ENCODE measurements around the gene CPNE9.
A peak's percentile ranks its signal among the peaks of the same experiment; 100 is the strongest.

CPNE9 gene, protein sequence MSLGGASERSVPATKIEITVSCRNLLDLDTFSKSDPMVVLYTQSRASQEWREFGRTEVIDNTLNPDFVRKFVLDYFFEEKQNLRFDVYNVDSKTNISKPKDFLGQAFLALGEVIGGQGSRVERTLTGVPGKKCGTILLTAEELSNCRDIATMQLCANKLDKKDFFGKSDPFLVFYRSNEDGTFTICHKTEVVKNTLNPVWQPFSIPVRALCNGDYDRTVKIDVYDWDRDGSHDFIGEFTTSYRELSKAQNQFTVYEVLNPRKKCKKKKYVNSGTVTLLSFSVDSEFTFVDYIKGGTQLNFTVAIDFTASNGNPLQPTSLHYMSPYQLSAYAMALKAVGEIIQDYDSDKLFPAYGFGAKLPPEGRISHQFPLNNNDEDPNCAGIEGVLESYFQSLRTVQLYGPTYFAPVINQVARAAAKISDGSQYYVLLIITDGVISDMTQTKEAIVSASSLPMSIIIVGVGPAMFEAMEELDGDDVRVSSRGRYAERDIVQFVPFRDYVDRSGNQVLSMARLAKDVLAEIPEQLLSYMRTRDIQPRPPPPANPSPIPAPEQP

DNA sequence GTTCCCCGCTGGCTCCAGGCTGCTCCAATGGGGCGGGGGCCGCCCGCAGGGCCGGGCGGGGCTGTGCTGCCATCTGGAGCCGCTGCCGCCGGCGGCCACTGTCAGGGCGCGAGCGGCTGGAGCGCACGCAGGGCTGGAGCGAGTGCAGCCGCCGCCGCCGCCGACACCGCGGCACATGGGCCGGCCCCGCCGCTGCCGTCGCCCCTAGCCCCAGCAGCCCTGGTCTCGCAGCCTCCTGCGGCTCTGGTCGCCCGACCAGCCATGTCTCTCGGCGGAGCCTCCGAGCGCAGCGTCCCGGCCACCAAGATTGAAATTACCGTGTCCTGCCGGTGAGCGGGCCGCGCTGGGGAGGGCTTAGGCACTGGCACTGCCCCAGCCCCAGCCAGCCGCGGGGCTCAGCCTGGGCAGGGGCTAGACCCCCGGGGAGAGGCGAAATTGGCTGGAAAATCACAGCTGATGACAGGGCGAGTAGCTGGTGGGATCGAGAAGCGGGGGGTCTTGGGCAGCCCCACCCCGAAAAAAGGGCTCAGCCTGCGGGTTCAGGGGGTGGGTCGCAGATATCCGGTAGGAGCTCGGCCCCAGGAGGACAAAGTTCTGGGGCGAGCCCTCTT, at the start of gene CPNE9:
TSS of gene CPNE9 (plus strand) at position 98 of the 611 bp plus-strand sequence. CDS start at position 262, 164 bp downstream.
- DNase-seq (ENCODE audit: low spot score): peak; percentile 73

DNA sequence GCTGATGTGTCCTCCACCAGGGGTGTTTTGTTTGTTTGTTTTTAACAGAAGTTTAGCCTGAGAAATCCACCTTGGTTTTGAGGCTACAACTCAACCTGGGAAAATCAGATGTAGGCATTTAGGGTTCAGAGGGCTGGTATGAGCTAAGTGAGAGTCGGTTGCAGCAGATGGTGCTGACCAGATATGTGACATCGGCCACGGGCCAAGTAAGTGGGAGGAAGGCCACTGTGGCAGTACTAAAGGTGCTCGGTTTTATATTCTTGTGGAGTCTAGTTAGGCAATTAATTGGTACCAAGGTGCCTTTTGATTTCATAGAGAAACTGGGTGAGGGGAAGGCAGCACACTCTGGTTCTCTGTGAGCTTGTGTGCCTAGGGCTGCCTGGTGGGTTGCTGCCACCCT, 43.8 kb upstream of the CPNE9 start:
- DNase-seq (ENCODE audit: low spot score): no peak

DNA sequence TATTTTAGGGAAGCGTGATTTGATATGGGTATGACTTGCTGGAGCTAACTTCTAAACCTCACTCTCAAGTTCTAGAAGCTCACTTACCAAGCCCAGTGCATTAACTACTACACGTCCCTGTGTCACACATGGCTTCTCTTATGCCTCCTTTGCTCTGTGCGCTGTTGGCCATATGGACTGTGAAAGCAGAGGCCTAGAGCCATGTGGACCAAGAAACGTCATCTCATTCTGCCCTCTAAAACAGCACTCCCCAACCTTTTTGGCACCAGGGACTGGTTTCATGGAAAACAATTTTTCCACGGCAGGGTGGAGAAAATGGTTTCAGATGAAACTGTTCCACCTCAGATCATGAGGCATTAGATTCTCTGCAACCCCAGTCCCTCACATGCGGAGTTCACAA, 42.7 kb upstream of the CPNE9 start:
- no peak for DNase-seq (ENCODE audit: low spot score)

DNA sequence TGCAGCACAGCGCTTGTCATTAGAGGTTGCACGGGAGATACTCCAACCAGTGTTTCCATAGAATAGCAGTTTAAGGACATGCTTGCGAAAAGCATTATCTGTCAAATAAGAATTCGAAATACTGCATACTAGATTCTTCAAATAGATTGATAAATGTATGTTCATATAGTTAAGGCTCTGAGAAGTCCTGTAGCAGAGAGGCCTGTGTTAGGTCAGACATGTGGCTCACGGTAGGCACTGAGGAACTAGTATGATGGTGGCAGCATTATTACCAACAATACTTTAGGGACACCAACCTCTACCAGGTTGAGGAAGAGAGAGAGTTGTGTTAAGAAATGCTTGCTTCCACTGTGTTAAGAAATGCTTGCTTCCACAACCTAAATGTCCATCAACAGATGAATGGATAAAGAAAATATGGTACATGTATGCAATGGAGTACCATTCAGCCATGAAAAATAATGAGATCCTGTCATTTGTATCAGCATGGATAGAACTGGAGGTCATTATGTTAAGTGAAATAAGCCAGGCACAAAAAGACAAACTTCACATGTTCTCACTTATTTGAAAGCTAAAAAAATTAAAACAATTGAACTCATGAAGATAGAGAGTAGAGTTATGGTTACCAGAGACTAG, 39.4 kb upstream of the CPNE9 start:
- DNase-seq (ENCODE audit: low spot score): no peak

DNA sequence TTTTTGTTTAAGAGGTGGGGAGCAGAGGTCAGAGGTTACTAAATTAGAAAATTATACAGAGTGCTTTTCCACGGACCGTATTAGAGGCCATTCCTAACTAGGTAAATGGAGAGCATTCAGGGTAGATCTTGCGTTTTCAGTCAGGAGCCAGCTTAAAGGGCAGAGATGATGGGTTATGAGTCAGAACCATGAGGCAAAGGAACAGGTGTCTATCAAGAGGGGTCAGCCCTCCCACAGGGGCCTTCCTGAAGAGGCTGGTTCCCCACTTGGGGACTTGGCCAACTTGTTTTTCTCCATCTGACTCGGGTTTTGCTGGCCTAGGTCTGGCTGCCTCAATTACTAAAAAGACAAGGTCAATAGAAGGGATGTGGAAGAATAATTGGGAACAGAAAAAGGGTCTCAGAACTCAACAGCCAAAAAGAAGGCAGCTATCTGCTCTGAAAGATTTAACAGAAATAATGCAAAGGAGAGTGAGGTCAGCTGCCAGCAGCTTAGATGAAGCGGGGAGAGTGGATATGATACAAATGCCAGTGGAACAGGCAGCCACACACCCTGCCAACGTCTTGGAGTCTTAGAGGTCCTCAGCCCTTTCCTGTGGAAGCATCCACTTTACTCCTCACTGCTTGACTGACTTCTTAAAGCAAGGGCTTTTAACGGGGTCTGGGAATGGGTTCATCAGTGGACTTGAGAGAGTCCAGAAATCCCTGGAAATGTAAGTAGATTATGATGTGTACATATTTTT, 36.8 kb upstream of the CPNE9 start:
- DNase-seq (ENCODE audit: low spot score): no peak

DNA sequence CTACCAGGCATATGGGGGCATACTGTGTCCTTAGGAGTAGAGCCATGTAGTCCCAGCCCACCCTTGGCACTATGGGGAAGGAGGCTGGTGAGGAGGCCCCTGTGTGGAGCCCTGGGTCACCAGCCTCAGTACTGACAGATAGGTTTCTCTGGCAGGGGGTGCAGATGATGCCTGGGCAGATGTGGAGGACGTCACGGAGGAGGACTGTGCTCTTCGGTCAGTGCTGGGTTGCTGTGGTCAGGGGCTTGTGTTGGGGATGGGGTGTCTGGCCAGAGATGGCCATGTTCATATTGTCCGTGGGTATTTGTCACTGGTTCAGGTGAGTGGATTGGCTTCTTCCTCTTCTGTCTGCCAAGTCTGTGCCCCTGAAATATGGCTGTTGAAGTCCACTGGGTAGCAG, 34.4 kb upstream of the CPNE9 start:
- DNase-seq (ENCODE audit: low spot score): no peak

DNA sequence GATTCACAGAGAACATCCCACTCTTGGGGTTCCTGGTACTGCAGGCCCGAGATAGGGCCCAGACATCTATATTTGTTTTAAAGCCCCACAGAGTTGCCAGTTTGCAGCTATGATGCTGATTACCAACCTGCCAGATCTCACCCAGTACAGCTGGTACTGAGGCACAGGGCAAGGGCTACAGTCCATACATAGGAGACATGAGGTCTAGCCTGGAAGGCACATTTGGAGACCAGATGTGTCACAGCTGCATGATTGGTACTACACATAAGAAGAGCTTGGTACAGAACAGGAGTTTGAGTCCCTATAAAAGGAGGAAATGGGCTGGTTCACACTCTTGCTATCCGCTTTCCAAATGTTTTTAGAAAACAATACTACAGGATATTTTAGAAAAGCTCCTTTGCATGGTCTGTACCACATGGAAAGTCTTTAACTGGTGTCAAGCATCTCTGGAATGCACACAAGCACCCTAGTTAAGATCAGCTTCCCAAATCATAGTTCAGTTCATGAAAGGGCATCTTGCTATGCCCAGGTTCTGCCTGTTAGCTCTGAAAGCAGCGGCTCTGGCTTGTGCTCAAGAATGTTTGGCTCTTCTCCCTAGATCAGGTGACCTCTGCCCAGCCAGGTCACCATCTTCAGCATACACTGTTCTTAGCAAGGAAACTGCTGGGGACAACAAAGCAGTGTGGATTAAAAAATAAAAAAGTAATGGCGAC, 33.8 kb upstream of the CPNE9 start:
- DNase-seq (ENCODE audit: low spot score): no peak

DNA sequence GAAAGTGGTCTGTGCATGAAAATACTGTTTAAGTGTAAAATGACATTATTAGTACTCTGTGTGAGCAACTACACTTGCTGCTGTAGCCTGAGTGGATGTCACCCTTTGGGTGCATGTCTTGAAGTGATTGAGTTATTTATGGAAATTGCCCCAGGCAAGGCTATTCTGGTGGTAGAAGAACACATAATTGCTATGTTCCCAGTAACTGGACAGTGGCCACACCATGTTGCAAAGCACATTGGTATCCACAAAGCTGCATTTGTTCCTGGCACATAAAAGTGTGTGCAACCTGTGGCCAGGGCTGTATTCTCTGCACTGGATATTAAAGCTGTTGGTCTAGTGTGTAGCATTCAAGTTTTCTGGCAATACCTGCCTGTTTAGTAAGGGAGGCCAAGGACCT, 30.6 kb upstream of the CPNE9 start:
- DNase-seq (ENCODE audit: low spot score): no peak

DNA sequence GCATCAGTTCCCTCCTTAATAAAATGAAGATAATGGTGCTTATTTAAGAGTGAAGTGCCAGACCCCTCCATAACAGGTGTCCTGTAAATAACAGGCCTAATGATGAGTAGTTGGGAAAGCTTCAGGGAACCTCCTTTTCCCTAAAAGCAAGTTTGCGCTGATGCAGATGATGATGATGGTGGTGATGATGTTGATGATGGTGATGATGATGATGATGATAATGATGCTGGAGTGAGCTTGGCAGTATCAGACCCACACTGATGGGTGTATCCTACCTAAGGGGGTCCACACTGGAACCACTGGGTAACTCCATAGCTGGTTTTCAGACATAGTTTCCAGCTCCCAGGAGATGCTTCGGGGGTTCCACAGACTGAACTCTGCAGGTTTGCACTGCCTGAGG, 29.9 kb upstream of the CPNE9 start:
- no peak for DNase-seq (ENCODE audit: low spot score)

DNA sequence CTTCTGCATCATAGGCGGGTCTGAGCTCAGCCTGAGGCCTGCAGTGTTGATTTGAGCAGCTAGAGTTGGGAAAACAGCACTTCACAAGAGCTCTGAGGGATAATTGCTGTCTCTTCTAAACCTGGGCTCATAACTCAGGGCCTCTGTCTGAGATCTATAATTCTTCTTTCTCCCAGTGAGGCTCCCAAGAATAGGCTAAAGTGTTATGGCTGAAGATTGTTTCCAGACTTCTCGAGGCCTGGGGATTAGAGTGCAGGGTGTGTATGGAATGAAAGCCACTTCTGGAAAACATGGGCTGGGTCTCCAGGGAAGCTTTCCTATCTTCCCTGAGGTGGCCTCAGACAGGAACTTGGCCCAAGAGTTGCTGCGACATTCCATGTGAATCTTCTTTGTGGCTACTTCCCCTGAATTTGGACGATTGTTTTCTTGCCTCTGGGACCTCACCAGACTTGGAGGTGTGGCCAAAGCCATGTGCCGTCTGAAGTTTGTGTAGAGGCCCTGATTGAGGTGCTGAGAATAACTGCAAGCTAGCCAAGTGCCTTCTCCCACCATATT, 27.8 kb upstream of the CPNE9 start:
- DNase-seq (ENCODE audit: low spot score): no peak

DNA sequence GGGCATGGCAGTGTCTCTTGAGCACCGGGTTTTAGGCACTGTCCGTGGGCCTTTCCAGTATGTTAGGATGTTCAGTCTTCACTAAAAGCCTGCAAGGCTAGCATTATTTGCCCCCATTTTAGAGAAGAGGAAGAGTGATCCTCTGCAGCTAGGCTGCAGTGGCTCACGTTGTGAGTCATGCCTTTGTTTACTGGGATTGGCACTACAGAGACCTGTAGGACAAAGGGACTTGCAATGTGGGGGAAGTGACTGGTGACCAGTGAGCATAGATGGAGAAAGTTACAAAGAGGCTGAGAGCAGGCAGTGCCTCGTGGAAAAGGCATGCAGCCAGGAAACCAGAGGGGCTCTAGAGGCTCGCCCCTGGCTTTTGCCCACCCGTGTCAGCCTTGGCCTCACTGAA, 26.8 kb upstream of the CPNE9 start:
- no peak for DNase-seq (ENCODE audit: low spot score)

DNA sequence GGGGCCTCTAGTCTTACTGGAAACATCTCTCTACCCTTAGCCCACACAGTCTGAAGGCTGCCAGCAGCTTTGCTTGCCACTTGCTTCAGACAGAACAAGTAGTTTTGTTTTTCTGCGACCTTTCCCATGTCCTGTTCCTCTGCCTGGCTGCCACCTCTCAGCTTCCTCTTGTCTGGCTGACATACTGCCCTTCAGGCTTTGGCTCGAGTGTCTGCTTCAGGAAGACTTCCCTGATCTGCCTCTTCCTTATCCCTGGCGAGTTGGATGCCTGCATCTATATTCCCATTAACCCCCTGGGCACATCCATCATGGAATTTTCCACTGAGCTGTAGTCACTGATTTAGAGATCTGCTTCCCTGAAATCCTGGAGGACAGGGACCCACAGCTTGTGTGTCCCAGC, 25.1 kb upstream of the CPNE9 start:
- DNase-seq (ENCODE audit: low spot score): no peak

DNA sequence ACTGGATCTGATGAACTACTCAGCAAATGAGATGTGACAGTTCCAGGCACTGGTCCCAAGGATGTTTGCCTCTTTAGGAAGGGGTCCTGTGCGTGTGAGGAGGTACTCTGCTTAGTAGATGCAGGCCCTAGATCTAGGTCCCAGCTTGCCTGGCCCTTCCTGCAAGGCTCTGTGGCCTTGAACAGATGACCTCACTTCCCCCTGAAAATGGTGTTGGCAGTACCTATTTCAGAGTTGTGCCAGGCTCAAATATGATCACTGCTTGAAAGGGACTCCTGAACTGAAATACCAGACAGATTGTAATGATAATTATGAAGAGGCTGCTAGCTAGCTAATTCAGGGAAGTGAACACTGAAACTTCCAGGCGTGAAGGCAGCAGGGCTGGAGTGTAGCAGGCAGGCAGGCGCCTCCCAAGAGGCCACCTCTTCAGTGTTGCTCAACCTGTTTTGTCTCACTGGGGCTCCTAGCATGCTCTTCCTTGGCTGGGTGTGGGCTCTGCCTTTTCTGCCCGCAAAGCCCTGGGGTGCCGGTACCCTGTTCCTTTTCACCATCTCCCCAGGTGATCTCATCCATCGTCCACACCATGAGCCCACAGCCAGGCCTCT, 24.1 kb upstream of the CPNE9 start:
- no peak for DNase-seq (ENCODE audit: low spot score)

DNA sequence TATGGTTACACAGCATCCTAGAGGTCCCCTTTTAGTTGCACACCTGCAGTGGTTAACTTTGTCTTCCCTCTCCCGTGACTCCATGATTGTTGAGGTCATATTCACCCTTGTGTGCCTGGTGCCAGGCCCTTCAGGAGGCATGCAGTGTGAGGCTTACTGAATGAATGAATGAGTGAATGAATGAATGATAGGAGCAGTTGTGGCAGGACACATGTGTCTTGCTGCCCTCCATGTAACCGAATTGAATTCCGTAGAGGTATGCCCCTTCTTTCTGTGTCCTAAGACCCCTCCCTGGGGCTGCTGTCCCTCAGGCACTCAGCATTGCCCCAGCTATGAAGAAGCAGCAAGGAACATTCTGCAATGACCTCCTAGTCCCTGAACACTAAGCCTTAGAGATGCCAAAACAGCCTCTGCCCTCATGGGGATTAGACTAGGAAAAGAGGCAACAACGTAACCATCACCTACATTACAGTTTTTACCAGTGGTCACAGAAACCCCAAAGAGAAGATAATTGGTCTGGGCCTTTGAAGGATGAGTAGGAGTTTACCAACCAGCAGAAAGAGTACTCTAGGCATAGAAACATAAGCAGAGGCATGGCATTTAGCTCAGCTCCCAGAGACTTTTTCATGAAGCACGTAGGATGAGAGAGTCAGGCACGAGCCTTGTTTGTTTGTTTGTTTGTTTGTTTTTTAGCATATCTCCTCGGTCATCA, 22.5 kb upstream of the CPNE9 start:
- no peak for DNase-seq (ENCODE audit: low spot score)

DNA sequence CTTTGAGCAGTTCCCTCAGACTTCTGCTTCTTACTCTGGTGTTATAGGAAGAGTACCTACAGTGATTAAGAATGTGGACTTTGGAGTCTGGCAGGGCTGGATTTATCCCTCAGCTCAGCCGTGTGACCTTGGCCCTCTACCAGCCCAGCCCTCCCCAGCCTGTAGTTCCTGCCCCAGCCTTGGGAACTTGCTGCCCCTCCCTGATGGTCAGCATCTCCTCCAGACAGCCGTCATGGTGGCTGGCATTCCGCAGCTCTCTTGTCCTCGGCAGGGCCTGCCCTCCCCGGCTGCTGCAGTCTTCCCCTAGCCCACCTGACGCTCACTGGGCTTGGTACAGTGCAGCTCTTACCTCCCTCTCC, 21.9 kb upstream of the CPNE9 start:
- DNase-seq (ENCODE audit: low spot score): no peak

DNA sequence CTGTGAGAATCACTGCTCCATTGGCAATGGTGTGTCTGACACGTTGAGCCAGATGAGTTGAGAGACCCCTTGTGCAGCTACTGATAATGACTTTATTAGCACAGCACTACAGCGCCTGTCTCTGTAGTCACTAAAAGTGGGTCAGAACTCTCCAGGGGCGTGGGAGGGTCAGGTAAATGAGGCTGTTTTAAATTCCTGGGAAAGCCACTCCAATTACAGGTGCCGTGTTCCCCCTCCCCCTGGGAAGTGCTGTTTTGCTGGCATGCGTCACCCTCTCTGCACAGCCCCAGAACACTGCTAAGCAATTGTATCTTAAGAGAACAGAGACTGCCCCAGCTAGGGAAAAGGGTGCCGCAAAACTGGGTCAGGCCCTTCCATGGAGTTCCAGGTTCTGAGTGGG, 21.5 kb upstream of the CPNE9 start:
- DNase-seq (ENCODE audit: low spot score): no peak

DNA sequence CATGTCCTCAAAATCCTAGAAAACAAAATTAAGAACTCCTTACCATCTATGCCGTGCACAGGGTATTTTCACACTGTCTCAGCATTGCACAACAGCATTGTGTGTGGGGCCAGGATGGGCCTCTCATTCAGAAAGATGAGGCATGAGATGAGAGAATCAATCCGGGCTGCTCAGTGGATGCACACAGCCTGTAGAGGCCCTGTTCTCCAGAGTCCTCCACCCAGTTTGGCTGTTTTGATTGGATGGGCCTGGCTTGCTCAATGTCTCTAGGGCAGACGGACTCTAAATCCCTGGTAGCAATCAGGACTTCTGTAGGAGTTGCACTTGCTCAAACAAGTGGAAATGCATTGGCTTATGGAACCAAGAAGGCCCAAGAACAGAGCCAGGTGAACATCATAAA, 20.2 kb upstream of the CPNE9 start:
- DNase-seq (ENCODE audit: low spot score): no peak

DNA sequence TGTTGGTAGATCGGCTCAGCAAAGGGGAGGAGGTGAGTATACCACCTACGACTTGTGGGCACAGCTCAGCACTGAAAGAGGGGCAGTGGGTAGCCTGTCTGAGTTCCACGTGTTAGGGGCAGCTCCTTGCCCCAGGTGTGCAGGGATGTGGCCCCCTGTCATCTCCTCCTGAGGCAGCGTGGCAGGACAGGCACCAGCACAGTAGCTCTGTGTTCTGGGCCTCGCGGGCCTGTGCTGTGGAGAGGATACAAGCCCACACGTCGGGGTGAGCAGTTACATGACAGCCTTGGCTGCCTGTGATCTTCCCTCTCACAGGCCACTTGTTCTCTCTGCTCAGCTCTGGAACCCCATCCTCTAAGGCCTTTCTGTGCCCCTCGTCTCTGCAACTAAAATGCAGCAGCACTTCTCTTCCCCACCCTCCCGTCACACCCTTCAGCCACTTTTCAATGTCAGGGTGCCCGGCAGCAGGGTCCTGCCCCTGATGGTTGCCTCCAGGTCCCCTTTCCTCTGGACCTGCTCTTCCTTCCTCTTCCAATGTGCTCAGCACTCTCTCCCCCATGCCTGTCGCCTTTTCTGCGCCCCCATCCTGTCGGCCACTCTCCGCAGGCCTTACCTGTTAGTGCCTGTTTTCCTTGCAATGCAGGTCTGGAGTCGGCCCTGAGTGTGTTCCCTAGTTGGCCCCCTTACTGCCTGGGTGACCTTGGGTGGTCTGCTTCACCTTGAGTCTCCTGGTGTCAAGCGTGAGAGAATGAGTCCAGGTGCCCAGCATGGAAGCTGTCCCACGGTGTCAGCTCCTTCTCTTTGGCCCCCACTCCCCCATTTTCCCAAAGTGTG, 18.2 kb upstream of the CPNE9 start:
- no peak for DNase-seq (ENCODE audit: low spot score)

DNA sequence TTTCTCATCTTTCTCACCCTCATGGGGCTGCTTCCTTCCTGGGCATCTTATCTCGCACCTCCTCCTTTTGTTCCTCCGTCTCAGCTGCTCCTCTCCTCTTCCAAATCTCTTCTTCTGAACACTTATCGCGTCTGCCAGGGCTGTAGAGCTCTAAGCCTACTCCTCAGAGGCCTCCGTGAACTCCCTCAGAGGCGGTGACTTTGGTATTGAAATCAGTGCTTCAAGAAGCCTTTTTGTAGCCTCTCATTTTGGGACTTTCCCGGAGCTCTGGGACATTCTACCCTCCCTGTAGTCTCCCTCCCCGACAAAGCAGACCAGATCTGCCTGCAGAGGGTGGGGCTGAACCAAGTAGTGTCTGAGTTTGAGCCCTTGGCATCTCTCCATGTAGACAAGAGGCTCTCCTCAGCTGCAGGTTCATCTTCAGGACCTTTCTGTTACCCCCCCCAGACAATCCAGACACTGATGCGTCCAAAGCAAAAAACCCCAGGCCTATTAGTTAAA, 17.5 kb upstream of the CPNE9 start:
- DNase-seq (ENCODE audit: low spot score): no peak
